Stimulated activated naive B cell treated with anti-CD40 and anti-IgM and Interleukin-4, amounts not matched to agents 10 μg/mL and 1 μg/mL and 100 μg/mL, for 72 hours (primary cell): ENCODE results near the gene USP28.

Source experiments
- ATAC-seq, 2 donors: fragments of 150-1000 bp; cut with Tn5 transposase; replicated peaks; 2 replicates each; pipeline ENCODE4 v1.10.0; 2021; ENCODE audit warnings: moderate library complexity in 1 of 2
- DNase-seq: peaks from one replicate; pipeline ENCODE4 v3.0.0; 2021
- H3K27ac Mint-ChIP-seq: one replicate; pipeline ENCODE4 v1.8.0; 2022; ENCODE audit warnings: mild to moderate bottlenecking, mixed read lengths
- H3K27me3 Mint-ChIP-seq, 2 donors: one replicate each; pipeline ENCODE4 v1.8.0; 2022; ENCODE audit warnings: mixed read lengths in 2 of 2
- H3K36me3 Mint-ChIP-seq, 2 donors: one replicate each; pipeline ENCODE4 v1.8.0; 2022; ENCODE audit warnings: mixed read lengths in 2 of 2, mild to moderate bottlenecking in 1 of 2
- H3K4me1 Mint-ChIP-seq, 2 donors: one replicate each; pipeline ENCODE4 v1.8.0; 2022; ENCODE audit warnings: mixed read lengths in 2 of 2, mild to moderate bottlenecking in 1 of 2
- H3K4me3 Mint-ChIP-seq, 2 donors: one replicate each; pipeline ENCODE4 v1.8.0; 2022; ENCODE audit warnings: mild to moderate bottlenecking in 2 of 2, mixed read lengths in 2 of 2, moderate library complexity in 1 of 2
- H3K9me3 Mint-ChIP-seq, 2 donors: one replicate each; pipeline ENCODE4 v1.8.0; 2022; ENCODE audit warnings: mixed read lengths in 2 of 2, mild to moderate bottlenecking in 1 of 2

USP28 gene

DNA sequence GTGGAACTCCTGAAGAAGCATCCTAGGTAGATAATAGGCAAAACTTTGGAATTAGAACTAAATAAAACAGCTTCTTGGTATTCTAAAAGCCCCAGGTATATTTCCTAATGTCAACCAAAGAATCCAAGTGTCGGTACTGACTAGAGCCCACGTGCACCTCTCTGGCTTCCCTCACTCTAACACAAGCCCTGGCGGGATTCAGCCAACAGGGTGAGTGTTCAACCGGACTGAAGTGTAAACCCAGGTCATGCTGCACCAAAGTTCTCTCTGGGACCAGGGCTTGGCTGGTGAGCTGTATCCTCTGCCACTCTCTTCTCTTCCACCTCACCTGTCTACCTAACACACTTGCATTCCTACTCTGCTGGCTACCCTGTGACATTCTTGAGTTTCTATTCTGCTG is 40.1 kb downstream of the USP28 start:
- Mint-ChIP-seq H3K4me1 (peaks cover 19 to 24% of the 10 kb centered on the region in 2 donors), H3K36me3 (peaks cover 20 to 26% of the 10 kb centered on the region in 2 donors), H3K4me3 (no peak overlapping the region), H3K27ac (no peak overlapping the region), H3K9me3 (no peaks in the 10 kb centered on the region), H3K27me3 (no peaks in the 10 kb centered on the region)
- ATAC-seq (no peak), DNase-seq (no peak)

DNA sequence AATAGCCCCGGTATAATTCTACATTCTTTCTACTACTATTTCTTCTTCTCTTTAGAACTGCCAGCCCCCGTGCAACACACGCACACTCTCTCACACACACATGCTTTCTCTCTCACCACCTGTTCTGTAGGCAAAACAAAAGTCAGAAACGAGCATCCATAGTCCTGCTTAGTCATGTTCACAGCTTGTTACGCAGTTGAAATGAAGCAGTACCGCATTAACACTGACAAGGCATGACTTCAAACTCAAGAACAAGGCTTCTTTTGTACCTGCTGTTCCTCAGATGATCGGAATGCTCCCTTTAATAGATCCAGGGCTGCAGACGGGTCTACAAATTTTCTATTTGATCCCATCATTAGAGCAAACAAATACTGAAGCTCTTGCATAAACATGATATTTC is 42.2 kb downstream of the USP28 start:
- ATAC-seq (no peak), DNase-seq (no peak)
- Mint-ChIP-seq H3K4me3 (no peak overlapping the region), H3K27ac (no peak overlapping the region), H3K9me3 (no peaks in the 10 kb centered on the region), H3K36me3 (peaks cover 19 to 30% of the 10 kb centered on the region in 2 donors), H3K27me3 (no peaks in the 10 kb centered on the region), H3K4me1 (peaks cover 14 to 15% of the 10 kb centered on the region in 2 donors)

DNA sequence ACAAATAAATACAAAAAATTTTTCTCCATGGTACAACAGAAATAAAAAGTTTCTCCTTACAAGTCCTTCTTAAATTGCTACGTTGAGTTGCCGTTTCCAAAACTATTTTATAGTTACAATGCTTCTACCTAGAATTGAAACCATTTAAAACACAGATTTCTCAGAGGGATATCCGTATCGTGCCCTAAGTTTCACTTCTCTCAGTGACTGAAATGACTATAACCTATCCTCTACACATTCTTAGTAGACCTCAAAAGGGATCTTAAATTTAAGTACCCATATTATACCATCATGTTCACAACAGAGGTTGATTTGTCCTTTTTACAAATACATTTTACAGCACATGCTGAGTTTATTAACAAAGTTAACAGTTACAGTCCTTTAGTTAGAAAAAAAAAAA is 44.1 kb downstream of the USP28 start:
- no peak overlapping the region for H3K27ac Mint-ChIP-seq
- no peaks in the 10 kb centered on the region for H3K27me3 Mint-ChIP-seq
- no peaks in the 10 kb centered on the region for H3K9me3 Mint-ChIP-seq
- peak overlapping the region in 1 of 2 donors; percentile 62 for H3K4me3 Mint-ChIP-seq
- peaks cover 14 to 15% of the 10 kb centered on the region in 2 donors for H3K4me1 Mint-ChIP-seq
- DNase-seq (no peak), ATAC-seq (peak; percentile 100)
- peaks cover 22 to 37% of the 10 kb centered on the region in 2 donors for H3K36me3 Mint-ChIP-seq

- Mint-ChIP-seq H3K9me3 (no peaks in the 10 kb centered on the region), H3K36me3 (peaks cover 26 to 42% of the 10 kb centered on the region in 2 donors), H3K4me1 (peaks cover 14 to 15% of the 10 kb centered on the region in 2 donors), H3K27me3 (no peaks in the 10 kb centered on the region), H3K27ac (no peak overlapping the region), H3K4me3 (no peak overlapping the region)
- DNase-seq = no peak
- no peak for ATAC-seq
Observed at GRCh38 chr11:113829751-113830150, 45.6 kb downstream of the USP28 start.

- DNase-seq = no peak
- Mint-ChIP-seq H3K4me1 (peaks cover 12 to 15% of the 10 kb centered on the region in 2 donors), H3K27ac (no peak overlapping the region), H3K27me3 (no peaks in the 10 kb centered on the region), H3K4me3 (no peak overlapping the region), H3K9me3 (no peaks in the 10 kb centered on the region), H3K36me3 (peaks cover 27 to 41% of the 10 kb centered on the region in 2 donors)
- ATAC-seq = no peak
Observed at GRCh38 chr11:113828191-113828590, 47.2 kb downstream of the USP28 start.

DNA sequence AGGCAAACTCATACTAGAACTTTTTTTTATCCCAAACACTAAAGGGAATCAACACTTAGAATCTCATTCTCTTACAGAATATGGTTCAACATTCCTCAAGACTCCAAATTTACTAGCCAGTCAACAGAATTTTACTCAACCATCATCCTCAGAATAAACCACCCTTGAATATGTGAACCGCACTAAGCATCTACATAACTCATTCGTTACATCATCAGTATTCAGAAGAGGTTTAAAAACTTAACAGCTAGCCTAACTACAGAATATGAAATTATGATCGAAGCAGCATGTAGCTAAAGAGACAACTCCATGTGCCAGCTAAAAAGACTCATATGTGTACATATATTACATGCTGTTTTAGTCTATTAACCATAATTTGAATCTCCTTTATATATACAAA is 47.9 kb downstream of the USP28 start:
- ATAC-seq (no peak), DNase-seq (no peak)
- Mint-ChIP-seq H3K36me3 (peaks cover 31 to 42% of the 10 kb centered on the region in 2 donors), H3K4me1 (peaks cover 9 to 15% of the 10 kb centered on the region in 2 donors), H3K9me3 (no peaks in the 10 kb centered on the region), H3K4me3 (no peak overlapping the region), H3K27ac (no peak overlapping the region), H3K27me3 (no peaks in the 10 kb centered on the region)

- no peak for ATAC-seq
- Mint-ChIP-seq H3K27me3 (no peaks in the 10 kb centered on the region), H3K9me3 (no peaks in the 10 kb centered on the region), H3K4me3 (no peak overlapping the region), H3K27ac (no peak overlapping the region), H3K4me1 (peaks cover 0 to 2% of the 10 kb centered on the region in 2 donors), H3K36me3 (peaks cover 31 to 48% of the 10 kb centered on the region in 2 donors)
- DNase-seq = no peak
Observed at GRCh38 chr11:113818426-113818825, 56.9 kb downstream of the USP28 start.

GRCh38 chr11:113817626-113818025 is 57.7 kb downstream of the USP28 start:
- no peaks in the 10 kb centered on the region for H3K9me3 Mint-ChIP-seq
- H3K27ac Mint-ChIP-seq = no peak overlapping the region
- H3K27me3 Mint-ChIP-seq = no peaks in the 10 kb centered on the region
- peaks cover 26 to 46% of the 10 kb centered on the region in 2 donors for H3K36me3 Mint-ChIP-seq
- DNase-seq (no peak), ATAC-seq (no peak)
- no peak overlapping the region for H3K4me3 Mint-ChIP-seq
- peaks cover 0 to 2% of the 10 kb centered on the region in 2 donors for H3K4me1 Mint-ChIP-seq

GRCh38 chr11:113817162-113817561 is 58.2 kb downstream of the USP28 start:
- DNase-seq = no peak
- no peak overlapping the region for H3K27ac Mint-ChIP-seq

GRCh38 chr11:113814181-113814580 is 61.2 kb downstream of the USP28 start:
- H3K4me1 Mint-ChIP-seq = no peaks in the 10 kb centered on the region
- no peaks in the 10 kb centered on the region for H3K27me3 Mint-ChIP-seq
- no peak for DNase-seq
- no peak overlapping the region for H3K27ac Mint-ChIP-seq
- ATAC-seq = no peak
- peaks cover 16 to 33% of the 10 kb centered on the region in 2 donors for H3K36me3 Mint-ChIP-seq
- H3K4me3 Mint-ChIP-seq = no peak overlapping the region
- H3K9me3 Mint-ChIP-seq = no peaks in the 10 kb centered on the region

More at GRCh38 chr11:113817162-113817561, 58.2 kb downstream of the USP28 start:
- Mint-ChIP-seq H3K36me3 (peaks cover 23 to 46% of the 10 kb centered on the region in 2 donors), H3K27me3 (no peaks in the 10 kb centered on the region), H3K4me1 (peaks cover 0 to 2% of the 10 kb centered on the region in 2 donors), H3K4me3 (no peak overlapping the region), H3K9me3 (no peaks in the 10 kb centered on the region)
- no peak for ATAC-seq

DNA sequence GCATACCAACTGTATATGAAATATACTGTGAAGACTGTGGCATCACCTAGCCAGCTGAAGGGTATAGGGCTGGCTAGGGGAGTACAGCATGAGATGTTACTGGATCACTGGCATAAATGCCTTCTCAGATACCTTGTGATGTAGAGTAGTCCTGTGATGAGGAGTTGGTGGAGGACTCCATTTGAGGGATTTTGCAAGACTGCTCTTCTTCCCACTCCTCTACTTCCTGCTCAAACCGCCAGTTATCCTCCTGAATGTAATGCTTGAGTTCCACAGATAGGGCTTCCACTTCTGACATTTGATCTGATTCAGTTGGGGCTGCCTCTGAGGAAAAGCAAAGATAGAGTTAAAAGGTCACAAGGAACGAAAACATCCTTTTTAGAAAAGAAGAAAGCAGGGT is 66.4 kb downstream of the USP28 start:
- H3K36me3 Mint-ChIP-seq = peaks cover 12 to 24% of the 10 kb centered on the region in 2 donors

GRCh38 chr11:113806406-113806805 is 69.0 kb downstream of the USP28 start:
- peak; percentile 20 for DNase-seq
- Mint-ChIP-seq H3K9me3 (no peaks in the 10 kb centered on the region), H3K4me1 (peaks cover 3 to 4% of the 10 kb centered on the region in 2 donors), H3K4me3 (no peak overlapping the region), H3K27ac (peak overlapping the region; percentile 11), H3K27me3 (no peaks in the 10 kb centered on the region), H3K36me3 (peaks cover 18 to 32% of the 10 kb centered on the region in 2 donors)
- ATAC-seq = peak; percentile 81 to 85

More for the DNA sequence above, 66.4 kb downstream of the USP28 start:
- H3K9me3 Mint-ChIP-seq = no peaks in the 10 kb centered on the region
- ATAC-seq (no peak), DNase-seq (no peak)
- H3K27ac Mint-ChIP-seq = no peak overlapping the region
- peaks cover 3 to 4% of the 10 kb centered on the region in 2 donors for H3K4me1 Mint-ChIP-seq
- no peaks in the 10 kb centered on the region for H3K27me3 Mint-ChIP-seq
- H3K4me3 Mint-ChIP-seq = no peak overlapping the region

DNA sequence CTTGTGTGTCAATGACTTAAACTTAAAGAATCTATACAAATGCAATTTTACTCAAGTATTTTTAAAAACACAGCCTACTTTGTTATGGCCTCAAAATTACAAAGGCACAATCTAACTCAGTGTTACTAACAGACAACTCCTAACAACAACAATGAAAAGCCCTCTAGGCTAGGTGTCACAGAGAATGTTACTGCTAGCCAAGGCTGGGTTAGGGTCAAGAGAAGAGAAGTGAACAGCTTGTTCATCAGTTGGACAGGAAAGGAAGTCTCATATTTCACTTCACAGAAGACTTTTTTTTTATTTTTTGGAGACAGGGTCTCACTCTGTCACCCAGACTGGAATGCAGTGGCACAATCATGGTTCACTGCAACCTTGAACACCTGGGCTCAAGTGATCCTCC is 69.7 kb downstream of the USP28 start:
- H3K27me3 Mint-ChIP-seq = no peaks in the 10 kb centered on the region
- no peak overlapping the region for H3K27ac Mint-ChIP-seq
- DNase-seq (no peak), ATAC-seq (no peak)
- H3K36me3 Mint-ChIP-seq = peaks cover 26 to 40% of the 10 kb centered on the region in 2 donors
- H3K4me1 Mint-ChIP-seq = peaks cover 3 to 4% of the 10 kb centered on the region in 2 donors
- no peak overlapping the region for H3K4me3 Mint-ChIP-seq
- no peaks in the 10 kb centered on the region for H3K9me3 Mint-ChIP-seq

DNA sequence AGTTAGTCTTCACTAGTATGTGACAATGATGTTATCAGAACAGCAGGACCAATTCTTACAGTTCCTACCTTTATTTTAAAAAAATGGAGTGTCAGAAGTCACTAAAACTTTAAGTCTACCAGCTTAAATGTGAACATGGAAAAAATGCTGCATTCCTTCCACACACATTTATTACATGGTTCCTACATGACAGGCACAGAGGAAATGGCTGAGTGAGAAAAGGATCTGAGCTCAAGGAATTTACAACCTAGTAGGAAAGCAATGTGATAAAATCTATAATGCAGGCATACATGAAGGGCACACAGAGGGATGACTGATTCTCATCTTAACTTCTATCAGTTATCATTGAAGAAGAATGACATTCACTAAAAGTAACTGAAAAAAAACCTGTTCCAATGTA is 72.8 kb downstream of the USP28 start:
- no peak for ATAC-seq
- H3K27ac Mint-ChIP-seq = no peak overlapping the region
- H3K9me3 Mint-ChIP-seq = no peaks in the 10 kb centered on the region
- no peak for DNase-seq
- H3K4me3 Mint-ChIP-seq = no peak overlapping the region
- H3K36me3 Mint-ChIP-seq = peaks cover 24 to 37% of the 10 kb centered on the region in 2 donors
- H3K27me3 Mint-ChIP-seq = no peaks in the 10 kb centered on the region
- H3K4me1 Mint-ChIP-seq = peaks cover 3 to 4% of the 10 kb centered on the region in 2 donors

GRCh38 chr11:113796663-113797259 is 78.6 kb downstream of the USP28 start:
- Mint-ChIP-seq H3K27ac (no peak overlapping the region), H3K36me3 (peaks cover 18 to 19% of the 10 kb centered on the region in 2 donors), H3K27me3 (no peaks in the 10 kb centered on the region), H3K4me1 (no peaks in the 10 kb centered on the region), H3K4me3 (no peak overlapping the region), H3K9me3 (no peaks in the 10 kb centered on the region)
- DNase-seq (no peak), ATAC-seq (peak; percentile 67 to 87)
